ENCODE results near the gene SSBP2. TPM values are rescaled to one million over a fixed set of nuclear protein-coding genes. Genes with fewer than 3 reads are reported as not detected.
"Not testable (repeated sequence)": the region's sequence is repeated elsewhere in the genome, so short reads cannot be mapped to it uniquely, and the experiment has no call there.

The SSBP2 gene
- total RNA-seq, 1 donor from 2014 or later: 149 TPM

- no peak overlapping the region for H3K27ac Mint-ChIP-seq (ENCODE audit: unreplicated experiment)
- no peak for DNase-seq (ENCODE audit: low spot score)
- no peak overlapping the region for H3K4me3 Mint-ChIP-seq (ENCODE audit: unreplicated experiment)
- no peaks in the 10 kb centered on the region for H3K9me3 Mint-ChIP-seq (ENCODE audit: unreplicated experiment)
- no peaks in the 10 kb centered on the region for H3K27me3 Mint-ChIP-seq (ENCODE audit: unreplicated experiment)
- no peaks in the 10 kb centered on the region for H3K4me1 Mint-ChIP-seq (ENCODE audit: unreplicated experiment)
- H3K36me3 Mint-ChIP-seq (ENCODE audit: low read depth, unreplicated experiment): no peaks in the 10 kb centered on the region
- no peak for TF ChIP-seq CTCF (IDR thresholded peaks at IDR 0.05; ENCODE audit: unreplicated experiment)
Observed at GRCh38 chr5:81409361-81409760, 341.5 kb downstream of the SSBP2 start.

- DNase-seq (ENCODE audit: low spot score): no peak
- Mint-ChIP-seq H3K4me3 (ENCODE audit: unreplicated experiment) (no peak overlapping the region), H3K36me3 (ENCODE audit: low read depth, unreplicated experiment) (no peaks in the 10 kb centered on the region), H3K4me1 (ENCODE audit: unreplicated experiment) (no peaks in the 10 kb centered on the region), H3K9me3 (ENCODE audit: unreplicated experiment) (no peaks in the 10 kb centered on the region), H3K27me3 (ENCODE audit: unreplicated experiment) (no peaks in the 10 kb centered on the region), H3K27ac (ENCODE audit: unreplicated experiment) (no peak overlapping the region)
- TF ChIP-seq CTCF (IDR thresholded peaks at IDR 0.05; ENCODE audit: unreplicated experiment): no peak
Observed at GRCh38 chr5:81408496-81408895, 342.4 kb downstream of the SSBP2 start.

- not testable (repeated sequence) for H3K4me1 Mint-ChIP-seq (ENCODE audit: unreplicated experiment); H3K9me3 Mint-ChIP-seq (ENCODE audit: unreplicated experiment); H3K4me3 Mint-ChIP-seq (ENCODE audit: unreplicated experiment); H3K36me3 Mint-ChIP-seq (ENCODE audit: low read depth, unreplicated experiment); H3K27me3 Mint-ChIP-seq (ENCODE audit: unreplicated experiment); DNase-seq (ENCODE audit: low spot score); H3K27ac Mint-ChIP-seq (ENCODE audit: unreplicated experiment)
Observed at GRCh38 chr5:81407811-81408210, 343.1 kb downstream of the SSBP2 start.

- H3K27me3 Mint-ChIP-seq (ENCODE audit: unreplicated experiment): peaks cover 2% of the 10 kb centered on the region
- H3K27ac Mint-ChIP-seq (ENCODE audit: unreplicated experiment): no peak overlapping the region
- no peaks in the 10 kb centered on the region for H3K9me3 Mint-ChIP-seq (ENCODE audit: unreplicated experiment)
- no peak for DNase-seq (ENCODE audit: low spot score)
- no peaks in the 10 kb centered on the region for H3K36me3 Mint-ChIP-seq (ENCODE audit: low read depth, unreplicated experiment)
- H3K4me1 Mint-ChIP-seq (ENCODE audit: unreplicated experiment): peaks cover 2% of the 10 kb centered on the region
- H3K4me3 Mint-ChIP-seq (ENCODE audit: unreplicated experiment): no peak overlapping the region
- no peak for TF ChIP-seq CTCF (IDR thresholded peaks at IDR 0.05; ENCODE audit: unreplicated experiment)
Observed at GRCh38 chr5:81405126-81405891, 345.6 kb downstream of the SSBP2 start.

- Mint-ChIP-seq H3K9me3 (ENCODE audit: unreplicated experiment) (no peaks in the 10 kb centered on the region), H3K36me3 (ENCODE audit: low read depth, unreplicated experiment) (no peaks in the 10 kb centered on the region), H3K4me1 (ENCODE audit: unreplicated experiment) (peaks cover 6% of the 10 kb centered on the region), H3K4me3 (ENCODE audit: unreplicated experiment) (no peak overlapping the region), H3K27me3 (ENCODE audit: unreplicated experiment) (peaks cover 2% of the 10 kb centered on the region), H3K27ac (ENCODE audit: unreplicated experiment) (no peak overlapping the region)
- no peak for DNase-seq (ENCODE audit: low spot score)
- TF ChIP-seq CTCF (IDR thresholded peaks at IDR 0.05; ENCODE audit: unreplicated experiment): no peak
Observed at GRCh38 chr5:81402192-81402930, 348.5 kb downstream of the SSBP2 start.

Measured in endothelial cell (in vitro differentiated cells).